ENCODE measurements around the gene S100B. TPM values are rescaled to one million over a fixed set of nuclear protein-coding genes. Genes with fewer than 3 reads are reported as not detected.

Gene S100B
- total and polyA plus RNA-seq, 2 of the 13 experiments (the other 11 are each of a cell fraction or from before 2014, with no cell fraction given), result not detected

DNA sequence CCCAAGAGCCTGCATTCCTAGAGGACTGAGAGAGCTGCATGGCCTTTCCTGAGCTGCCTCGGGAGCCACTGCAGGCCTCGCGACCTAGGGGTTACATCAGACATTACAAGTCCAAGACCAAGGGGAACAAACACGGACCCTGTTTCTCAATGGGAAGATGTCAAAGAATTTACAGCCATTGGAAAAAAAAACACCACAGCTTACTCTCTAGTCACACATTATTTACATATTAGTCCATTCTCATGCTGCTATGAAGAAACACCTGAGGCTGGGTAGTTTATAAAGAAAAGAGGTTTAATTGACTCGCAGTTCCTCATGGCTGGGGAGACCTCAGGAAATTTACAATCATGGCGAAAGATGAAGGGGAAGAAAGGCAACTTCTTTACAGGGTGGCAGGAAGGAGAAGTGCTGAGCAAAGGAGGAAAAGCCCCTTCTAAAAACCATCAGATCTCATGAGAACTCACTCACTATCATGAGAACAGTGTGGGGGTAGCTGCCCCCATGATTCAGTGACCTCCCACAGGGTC is 22.2 kb upstream of the S100B start (continued):
- TF ChIP-seq ZNF224 (CRISPR knock-in tag; IDR thresholded peaks at IDR 0.05) (no peak), ZNF331 (CRISPR knock-in tag; IDR thresholded peaks at IDR 0.05) (no peak), IRF9 (CRISPR knock-in tag; IDR thresholded peaks at IDR 0.05; ENCODE audit: borderline replicate concordance) (no peak), U2AF1 (optimal IDR thresholded peaks at IDR 0.05; ENCODE audit: low read depth, low read length) (no peak), MTA1 (CRISPR knock-in tag; IDR thresholded peaks at IDR 0.05; ENCODE audit: borderline replicate concordance) (no peak), NCOA5 (CRISPR knock-in tag; IDR thresholded peaks at IDR 0.05) (no peak), SIN3B (IDR thresholded peaks at IDR 0.05; ENCODE audit: low read length) (no peak), HMG20B (CRISPR knock-in tag; conservative IDR thresholded peaks at IDR 0.05) (no peak), ZNF138 (CRISPR knock-in tag; IDR thresholded peaks at IDR 0.05; ENCODE audit: low read depth) (no peak), ZNF33A (CRISPR knock-in tag; IDR thresholded peaks at IDR 0.05; ENCODE audit: borderline replicate concordance) (no peak), MED13 (CRISPR knock-in tag; IDR thresholded peaks at IDR 0.05) (no peak), FOSL2 (CRISPR knock-in tag; IDR thresholded peaks at IDR 0.05) (0 out of 2 replicates have a peak, but pooled peaks have one; percentile 18), ZNF326 (CRISPR knock-in tag; IDR thresholded peaks at IDR 0.05; ENCODE audit: borderline replicate concordance) (no peak), ZNF235 (CRISPR knock-in tag; IDR thresholded peaks at IDR 0.05; ENCODE audit: borderline replicate concordance) (no peak), RFX5 (IDR thresholded peaks at IDR 0.05; ENCODE audit: low read depth, low read length) (no peak), AKNA (CRISPR knock-in tag; IDR thresholded peaks at IDR 0.05; ENCODE audit: borderline replicate concordance) (no peak), MAF1 (CRISPR knock-in tag; IDR thresholded peaks at IDR 0.05; ENCODE audit: borderline replicate concordance) (no peak), CAMTA2 (CRISPR knock-in tag; IDR thresholded peaks at IDR 0.05; ENCODE audit: borderline replicate concordance) (no peak), ZNF30 (CRISPR knock-in tag; IDR thresholded peaks at IDR 0.05) (no peak), NR2F2 (IDR thresholded peaks at IDR 0.05; ENCODE audit: borderline replicate concordance, low read depth) (no peak), ZNF549 (CRISPR knock-in tag; IDR thresholded peaks at IDR 0.05) (no peak), ZNF207 (IDR thresholded peaks at IDR 0.05; ENCODE audit: borderline replicate concordance) (no peak), ZNF782 (CRISPR knock-in tag; IDR thresholded peaks at IDR 0.05; ENCODE audit: borderline replicate concordance) (no peak), ZNF546 (CRISPR knock-in tag; conservative IDR thresholded peaks at IDR 0.05) (no peak), HNF4A (CRISPR knock-in tag; IDR thresholded peaks at IDR 0.05) (peak; percentile 30; the same call in 1 of the 2 replicates)
- TF ChIP-seq, protein P1, sequence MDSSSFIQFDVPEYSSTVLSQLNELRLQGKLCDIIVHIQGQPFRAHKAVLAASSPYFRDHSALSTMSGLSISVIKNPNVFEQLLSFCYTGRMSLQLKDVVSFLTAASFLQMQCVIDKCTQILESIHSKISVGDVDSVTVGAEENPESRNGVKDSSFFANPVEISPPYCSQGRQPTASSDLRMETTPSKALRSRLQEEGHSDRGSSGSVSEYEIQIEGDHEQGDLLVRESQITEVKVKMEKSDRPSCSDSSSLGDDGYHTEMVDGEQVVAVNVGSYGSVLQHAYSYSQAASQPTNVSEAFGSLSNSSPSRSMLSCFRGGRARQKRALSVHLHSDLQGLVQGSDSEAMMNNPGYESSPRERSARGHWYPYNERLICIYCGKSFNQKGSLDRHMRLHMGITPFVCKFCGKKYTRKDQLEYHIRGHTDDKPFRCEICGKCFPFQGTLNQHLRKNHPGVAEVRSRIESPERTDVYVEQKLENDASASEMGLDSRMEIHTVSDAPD (CRISPR knock-in tag; IDR thresholded peaks at IDR 0.05), result no peak

Measured in HepG2 (cell line).